ENCODE results near the gene SHC4.
"Not testable (repeated sequence)": the region's sequence is repeated elsewhere in the genome, so short reads cannot be mapped to it uniquely, and the experiment has no call there.

The SHC4 gene

GRCh38 chr15:48914717-48915116, 49.0 kb downstream of the SHC4 start:
- no peak for DNase-seq (ENCODE audit: low read depth in 2 of 2)
- TF ChIP-seq CTCF (IDR thresholded peaks at IDR 0.05; ENCODE audit: low read depth, low read length) = no peak
- no peak overlapping the region for H3K4me3 ChIP-seq (replicated peaks in 1 of 2; ENCODE audit: low read depth in 2 of 2, low read length in 2 of 2)

- no peak for DNase-seq (ENCODE audit: low read depth in 2 of 2)
- TF ChIP-seq CTCF (IDR thresholded peaks at IDR 0.05; ENCODE audit: low read depth, low read length) = no peak
- no peak overlapping the region for H3K4me3 ChIP-seq (replicated peaks in 1 of 2; ENCODE audit: low read depth in 2 of 2, low read length in 2 of 2)
Measured at GRCh38 chr15:48913141-48913540, 50.6 kb downstream of the SHC4 start.

GRCh38 chr15:48910554-48910953, 53.2 kb downstream of the SHC4 start:
- DNase-seq (ENCODE audit: low read depth in 2 of 2); H3K4me3 ChIP-seq (replicated peaks in 1 of 2; ENCODE audit: low read depth in 2 of 2, low read length in 2 of 2): not testable (repeated sequence)

- not testable (repeated sequence) for DNase-seq (ENCODE audit: low read depth in 2 of 2); H3K4me3 ChIP-seq (replicated peaks in 1 of 2; ENCODE audit: low read depth in 2 of 2, low read length in 2 of 2)
Measured at GRCh38 chr15:48909313-48909712, 54.4 kb downstream of the SHC4 start.

GRCh38 chr15:48905847-48906246, 57.9 kb downstream of the SHC4 start:
- no peak for DNase-seq (ENCODE audit: low read depth in 2 of 2)
- H3K4me3 ChIP-seq (replicated peaks in 1 of 2; ENCODE audit: low read depth in 2 of 2, low read length in 2 of 2) = no peak overlapping the region
- TF ChIP-seq CTCF (IDR thresholded peaks at IDR 0.05; ENCODE audit: low read depth, low read length) = no peak

- H3K4me3 ChIP-seq (replicated peaks in 1 of 2; ENCODE audit: low read depth in 2 of 2, low read length in 2 of 2) = no peak overlapping the region
- TF ChIP-seq CTCF (IDR thresholded peaks at IDR 0.05; ENCODE audit: low read depth, low read length) = no peak
- no peak for DNase-seq (ENCODE audit: low read depth in 2 of 2)
Measured at GRCh38 chr15:48905216-48905615, 58.5 kb downstream of the SHC4 start.

GRCh38 chr15:48904758-48905157, 59.0 kb downstream of the SHC4 start:
- H3K4me3 ChIP-seq (replicated peaks in 1 of 2; ENCODE audit: low read depth in 2 of 2, low read length in 2 of 2) = no peak overlapping the region
- no peak for TF ChIP-seq CTCF (IDR thresholded peaks at IDR 0.05; ENCODE audit: low read depth, low read length)

GRCh38 chr15:48899793-48900192, 63.9 kb downstream of the SHC4 start:
- no peak for DNase-seq (ENCODE audit: low read depth in 2 of 2)
- H3K4me3 ChIP-seq (replicated peaks in 1 of 2; ENCODE audit: low read depth in 2 of 2, low read length in 2 of 2) = no peak overlapping the region

More at GRCh38 chr15:48904758-48905157, 59.0 kb downstream of the SHC4 start:
- DNase-seq (ENCODE audit: low read depth in 2 of 2) = no peak

More at GRCh38 chr15:48899793-48900192, 63.9 kb downstream of the SHC4 start:
- TF ChIP-seq CTCF (IDR thresholded peaks at IDR 0.05; ENCODE audit: low read depth, low read length) = no peak

Measured in cardiac fibroblast (primary cell).